Measurements from ENCODE around the gene CTPS1. TPM values are rescaled to one million over a fixed set of nuclear protein-coding genes. Genes with fewer than 3 reads are reported as not detected.

Gene CTPS1
- total RNA-seq, result 10 to 100 TPM; 13.1 to 20.0 (median 13.2) TPM

GRCh38 chr1:40979241-40980067 is at the start of gene CTPS1:
Gene CTPS1, plus strand, starts transcription at chr1:40979696. Its CDS starts 3,595 bp downstream, at chr1:40983291.
- TF ChIP-seq POLR2A (IDR thresholded peaks at IDR 0.05) (no peak), POLR2AphosphoS5 (IDR thresholded peaks at IDR 0.05) (peak; percentile 52 to 77 (median 55))
- H3K4me1 ChIP-seq, result peaks cover 0 to 5% of the 10 kb centered on the region in 2 donors

GRCh38 chr1:40930174-40930964 is 49.1 kb upstream of the CTPS1 start:
- intact Hi-C loops (cut with DNase I; ENCODE audit: low total_unique reads), result no loop called here
- no peaks in the 10 kb centered on the region for H3K27me3 ChIP-seq
- TF ChIP-seq CTCF (IDR thresholded peaks at IDR 0.05) (no peak), POLR2AphosphoS5 (IDR thresholded peaks at IDR 0.05) (no peak), POLR2A (IDR thresholded peaks at IDR 0.05) (no peak)
- peak overlapping the region; percentile 74 to 78 for H3K27ac ChIP-seq
- no peak overlapping the region for H3K4me3 ChIP-seq
- no peaks in the 10 kb centered on the region for H3K36me3 ChIP-seq
- no peaks in the 10 kb centered on the region for H3K4me1 ChIP-seq
- peak; percentile 67 to 68 for DNase-seq (ENCODE audit: low spot score in 2 of 2)
- H3K9me3 ChIP-seq, result no peaks in the 10 kb centered on the region

More at GRCh38 chr1:40979241-40980067, at the start of gene CTPS1:
- Histone ChIP-seq H3K36me3 (no peaks in the 10 kb centered on the region), H3K9me3 (no peaks in the 10 kb centered on the region), H3K27ac (peak within 1 kb of the TSS; percentile 95 to 97), H3K4me3 (peak within 1 kb of the TSS; percentile 55 to 83 (median 63)), H3K27me3 (no peaks in the 10 kb centered on the region)
- DNase-seq (ENCODE audit: low spot score in 2 of 2), result peak; percentile 92 to 96
- intact Hi-C loops (cut with DNase I; ENCODE audit: low total_unique reads), result no loop called here

GRCh38 chr1:40931601-40932000 is 47.9 kb upstream of the CTPS1 start:
- no peaks in the 10 kb centered on the region for H3K4me1 ChIP-seq
- intact Hi-C loops (cut with DNase I; ENCODE audit: low total_unique reads), result no loop called here
- no peak for DNase-seq (ENCODE audit: low spot score in 2 of 2)
- no peaks in the 10 kb centered on the region for H3K36me3 ChIP-seq
- H3K27ac ChIP-seq, result peak overlapping the region; percentile 61 to 78
- TF ChIP-seq POLR2A (IDR thresholded peaks at IDR 0.05) (no peak), CTCF (IDR thresholded peaks at IDR 0.05) (no peak), POLR2AphosphoS5 (IDR thresholded peaks at IDR 0.05) (no peak)
- no peak overlapping the region for H3K4me3 ChIP-seq
- H3K9me3 ChIP-seq, result no peaks in the 10 kb centered on the region
- H3K27me3 ChIP-seq, result no peaks in the 10 kb centered on the region

GRCh38 chr1:40932006-40932405 is 47.5 kb upstream of the CTPS1 start:
- DNase-seq (ENCODE audit: low spot score in 2 of 2), result no peak
- H3K27ac ChIP-seq, result peak overlapping the region; percentile 61 to 78
- no peak for TF ChIP-seq POLR2A (IDR thresholded peaks at IDR 0.05)
- TF ChIP-seq POLR2AphosphoS5 (IDR thresholded peaks at IDR 0.05), result no peak
- no peak for TF ChIP-seq CTCF (IDR thresholded peaks at IDR 0.05)
- no peaks in the 10 kb centered on the region for H3K4me1 ChIP-seq
- no peak overlapping the region for H3K4me3 ChIP-seq
- H3K27me3 ChIP-seq, result no peaks in the 10 kb centered on the region
- intact Hi-C loops (cut with DNase I; ENCODE audit: low total_unique reads), result no loop called here
- H3K9me3 ChIP-seq, result no peaks in the 10 kb centered on the region
- no peaks in the 10 kb centered on the region for H3K36me3 ChIP-seq

- Histone ChIP-seq H3K4me1 (peaks cover 0 to 5% of the 10 kb centered on the region in 2 donors), H3K27ac (peak overlapping the region in 1 of 2 donors; percentile 29), H3K4me3 (no peak overlapping the region), H3K27me3 (no peaks in the 10 kb centered on the region), H3K36me3 (no peaks in the 10 kb centered on the region), H3K9me3 (no peaks in the 10 kb centered on the region)
- intact Hi-C loops (cut with DNase I; ENCODE audit: low total_unique reads), result no loop called here
- TF ChIP-seq POLR2A (IDR thresholded peaks at IDR 0.05), result no peak
- no peak for TF ChIP-seq POLR2AphosphoS5 (IDR thresholded peaks at IDR 0.05)
- TF ChIP-seq CTCF (IDR thresholded peaks at IDR 0.05), result no peak
- no peak for DNase-seq (ENCODE audit: low spot score in 2 of 2)
Observed at GRCh38 chr1:40936931-40937339, 42.6 kb upstream of the CTPS1 start.

Measured in breast epithelium (tissue), 4 donors.